Measurements from ENCODE around the gene PTCD2.

GRCh38 chr5:72372331-72372730, 52.2 kb downstream of the PTCD2 start:
- TF ChIP-seq POLR2A (IDR thresholded peaks at IDR 0.05) (no peak), CTCF (IDR thresholded peaks at IDR 0.05) (no peak), POLR2AphosphoS5 (IDR thresholded peaks at IDR 0.05; ENCODE audit: insufficient read depth in 1 of 2, low read depth in 1 of 2) (no peak)
